ENCODE results near the gene GUCY2D. TPM values are rescaled to one million over a fixed set of nuclear protein-coding genes. Genes with fewer than 3 reads are reported as not detected.

Gene GUCY2D
- total and polyA plus RNA-seq, 2 experiments from 2014 or later = 0.07 to 0.08 TPM

GRCh38 chr17:8013731-8014557 is 11.5 kb downstream of the GUCY2D start:
- no peak overlapping the region for H3K4me3 ChIP-seq
- H3K79me2 ChIP-seq (replicated peaks; ENCODE audit: insufficient read depth) = no peaks in the 10 kb centered on the region
- Mint-ChIP-seq H3K4me1 (0 out of 3 replicates have a peak, but pooled peaks cover 2% of the 10 kb centered on the region), H3K27ac (no peak overlapping the region), H3K36me3 (ENCODE audit: low read depth) (no peaks in the 10 kb centered on the region), H3K9me3 (no peaks in the 10 kb centered on the region), H3K4me3 (no peak overlapping the region; the same call in 2 of the 3 replicates), H3K27me3 (ENCODE audit: insufficient read depth, low read depth, poor library complexity) (peaks cover 18% of the 10 kb centered on the region)
- no peak overlapping the region for H3K27ac ChIP-seq (ENCODE audit: low read depth)
- no peaks in the 10 kb centered on the region for H3K4me1 ChIP-seq (ENCODE audit: insufficient read depth)
- no peak for DNase-seq (ENCODE audit: low spot score)
- H3K27me3 ChIP-seq (ENCODE audit: insufficient read depth) = peaks cover 41% of the 10 kb centered on the region
- H4K20me1 ChIP-seq (replicated peaks; ENCODE audit: insufficient read depth) = no peaks in the 10 kb centered on the region
- no peak overlapping the region for H2AFZ ChIP-seq
- no peak for ATAC-seq
- H3F3A ChIP-seq (replicated peaks; ENCODE audit: low read depth) = no peaks in the 10 kb centered on the region
- TF ChIP-seq ZNF462 (CRISPR knock-in tag; IDR thresholded peaks at IDR 0.05) (no peak), STAT1 (IDR thresholded peaks at IDR 0.05; ENCODE audit: unreplicated experiment) (no peak), ETS1 (IDR thresholded peaks at IDR 0.05) (no peak), JUNB (IDR thresholded peaks at IDR 0.05; ENCODE audit: unreplicated experiment) (no peak), EZH2phosphoT487 (IDR thresholded peaks at IDR 0.05; ENCODE audit: unreplicated experiment) (no peak), POLR2AphosphoS5 (IDR thresholded peaks at IDR 0.05; ENCODE audit: low read depth) (no peak), EZH2 (IDR thresholded peaks at IDR 0.05; ENCODE audit: low read depth, unreplicated experiment) (no peak), NANOG (IDR thresholded peaks at IDR 0.05; ENCODE audit: borderline replicate concordance) (no peak), ZNF114 (CRISPR knock-in tag; IDR thresholded peaks at IDR 0.05) (no peak)
- TF ChIP-seq, protein P1, sequence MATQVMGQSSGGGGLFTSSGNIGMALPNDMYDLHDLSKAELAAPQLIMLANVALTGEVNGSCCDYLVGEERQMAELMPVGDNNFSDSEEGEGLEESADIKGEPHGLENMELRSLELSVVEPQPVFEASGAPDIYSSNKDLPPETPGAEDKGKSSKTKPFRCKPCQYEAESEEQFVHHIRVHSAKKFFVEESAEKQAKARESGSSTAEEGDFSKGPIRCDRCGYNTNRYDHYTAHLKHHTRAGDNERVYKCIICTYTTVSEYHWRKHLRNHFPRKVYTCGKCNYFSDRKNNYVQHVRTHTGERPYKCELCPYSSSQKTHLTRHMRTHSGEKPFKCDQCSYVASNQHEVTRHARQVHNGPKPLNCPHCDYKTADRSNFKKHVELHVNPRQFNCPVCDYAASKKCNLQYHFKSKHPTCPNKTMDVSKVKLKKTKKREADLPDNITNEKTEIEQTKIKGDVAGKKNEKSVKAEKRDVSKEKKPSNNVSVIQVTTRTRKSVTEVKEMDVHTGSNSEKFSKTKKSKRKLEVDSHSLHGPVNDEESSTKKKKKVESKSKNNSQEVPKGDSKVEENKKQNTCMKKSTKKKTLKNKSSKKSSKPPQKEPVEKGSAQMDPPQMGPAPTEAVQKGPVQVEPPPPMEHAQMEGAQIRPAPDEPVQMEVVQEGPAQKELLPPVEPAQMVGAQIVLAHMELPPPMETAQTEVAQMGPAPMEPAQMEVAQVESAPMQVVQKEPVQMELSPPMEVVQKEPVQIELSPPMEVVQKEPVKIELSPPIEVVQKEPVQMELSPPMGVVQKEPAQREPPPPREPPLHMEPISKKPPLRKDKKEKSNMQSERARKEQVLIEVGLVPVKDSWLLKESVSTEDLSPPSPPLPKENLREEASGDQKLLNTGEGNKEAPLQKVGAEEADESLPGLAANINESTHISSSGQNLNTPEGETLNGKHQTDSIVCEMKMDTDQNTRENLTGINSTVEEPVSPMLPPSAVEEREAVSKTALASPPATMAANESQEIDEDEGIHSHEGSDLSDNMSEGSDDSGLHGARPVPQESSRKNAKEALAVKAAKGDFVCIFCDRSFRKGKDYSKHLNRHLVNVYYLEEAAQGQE (IDR thresholded peaks at IDR 0.05; ENCODE audit: unreplicated experiment) = no peak
- H3K9me2 ChIP-seq (ENCODE audit: insufficient read depth) = no peaks in the 10 kb centered on the region
- H3K4me2 ChIP-seq = no peak overlapping the region
- H3K36me3 ChIP-seq (ENCODE audit: insufficient read depth) = no peaks in the 10 kb centered on the region

Data from GM23338 (cell line).